LNCaP clone FGC (cell line): ENCODE results near the gene SART1.

Experiments used
- DNase-seq: peaks from one replicate; pipeline ENCODE4 v3.0.0-alpha.2; 2011; ENCODE audit warnings: low read depth
- H3K4me3 ChIP-seq: 2 replicates; pipeline ENCODE4 v1.5.1; 2011; ENCODE audit warnings: mild to moderate bottlenecking, low read depth, low read length, control low read depth
- TF ChIP-seq, protein P1 (sequence below): IDR thresholded peaks from 2 replicates; pipeline ENCODE4 v1.5.1; 2012; ENCODE audit warnings: mild to moderate bottlenecking; ENCODE audit not compliant: control insufficient read depth, insufficient read depth; ENCODE audit errors: extremely low read depth

SART1 gene

DNA sequence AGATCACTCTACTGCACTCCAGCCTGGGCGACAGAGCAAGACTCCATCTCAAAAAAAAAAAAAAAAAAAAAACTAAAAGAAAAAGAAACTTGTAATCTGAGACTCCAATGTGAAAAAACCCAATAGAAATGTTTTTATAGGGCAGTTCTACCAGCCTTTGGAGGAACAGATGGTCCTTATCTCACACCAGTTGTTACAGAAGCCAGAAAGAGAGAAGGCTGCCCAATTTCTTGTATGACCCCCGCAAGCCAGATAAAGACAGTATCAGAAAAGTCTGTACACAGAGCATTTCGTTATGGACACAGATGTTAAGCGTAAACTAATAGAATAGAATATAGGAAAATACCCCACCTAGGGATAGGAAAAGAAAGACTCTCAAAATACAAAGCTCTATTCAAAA lies 27.5 kb upstream of the SART1 start:
- no peak overlapping the region for H3K4me3 ChIP-seq
- TF ChIP-seq, protein P1, sequence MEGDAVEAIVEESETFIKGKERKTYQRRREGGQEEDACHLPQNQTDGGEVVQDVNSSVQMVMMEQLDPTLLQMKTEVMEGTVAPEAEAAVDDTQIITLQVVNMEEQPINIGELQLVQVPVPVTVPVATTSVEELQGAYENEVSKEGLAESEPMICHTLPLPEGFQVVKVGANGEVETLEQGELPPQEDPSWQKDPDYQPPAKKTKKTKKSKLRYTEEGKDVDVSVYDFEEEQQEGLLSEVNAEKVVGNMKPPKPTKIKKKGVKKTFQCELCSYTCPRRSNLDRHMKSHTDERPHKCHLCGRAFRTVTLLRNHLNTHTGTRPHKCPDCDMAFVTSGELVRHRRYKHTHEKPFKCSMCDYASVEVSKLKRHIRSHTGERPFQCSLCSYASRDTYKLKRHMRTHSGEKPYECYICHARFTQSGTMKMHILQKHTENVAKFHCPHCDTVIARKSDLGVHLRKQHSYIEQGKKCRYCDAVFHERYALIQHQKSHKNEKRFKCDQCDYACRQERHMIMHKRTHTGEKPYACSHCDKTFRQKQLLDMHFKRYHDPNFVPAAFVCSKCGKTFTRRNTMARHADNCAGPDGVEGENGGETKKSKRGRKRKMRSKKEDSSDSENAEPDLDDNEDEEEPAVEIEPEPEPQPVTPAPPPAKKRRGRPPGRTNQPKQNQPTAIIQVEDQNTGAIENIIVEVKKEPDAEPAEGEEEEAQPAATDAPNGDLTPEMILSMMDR, result no peak
- DNase-seq, result no peak

DNA sequence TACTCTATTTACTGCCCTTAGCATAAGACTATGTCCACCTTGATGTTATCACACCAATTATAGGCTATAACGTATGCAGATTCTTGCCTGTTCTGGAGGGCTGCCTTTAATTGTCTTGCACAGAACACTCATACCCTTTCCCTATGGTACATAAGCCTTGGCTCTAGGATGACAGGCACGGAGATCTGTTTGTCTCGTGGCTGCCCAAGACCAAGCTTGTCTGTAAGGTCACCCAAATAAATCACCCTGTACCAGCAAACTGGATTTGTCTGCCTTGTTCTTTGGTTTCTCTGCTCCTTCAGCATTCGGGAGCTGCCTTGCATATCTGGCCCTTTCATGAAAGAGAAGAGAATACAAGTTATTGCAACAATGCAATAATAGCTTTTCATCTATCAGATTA lies 23.8 kb upstream of the SART1 start:
- no peak for DNase-seq
- TF ChIP-seq, protein P1, result no peak
- H3K4me3 ChIP-seq, result no peak overlapping the region

GRCh38 chr11:65941720-65942310 lies 19.7 kb upstream of the SART1 start:
- TF ChIP-seq, protein P1, result no peak
- no peak overlapping the region for H3K4me3 ChIP-seq
- no peak for DNase-seq

- no peak for DNase-seq
- H3K4me3 ChIP-seq, result no peak overlapping the region
- TF ChIP-seq, protein P1, result no peak
Observed at GRCh38 chr11:65942531-65942930, 19.0 kb upstream of the SART1 start.

GRCh38 chr11:65944191-65944590 lies 17.3 kb upstream of the SART1 start:
- TF ChIP-seq, protein P1, result no peak
- DNase-seq, result no peak
- H3K4me3 ChIP-seq, result no peak overlapping the region

DNA sequence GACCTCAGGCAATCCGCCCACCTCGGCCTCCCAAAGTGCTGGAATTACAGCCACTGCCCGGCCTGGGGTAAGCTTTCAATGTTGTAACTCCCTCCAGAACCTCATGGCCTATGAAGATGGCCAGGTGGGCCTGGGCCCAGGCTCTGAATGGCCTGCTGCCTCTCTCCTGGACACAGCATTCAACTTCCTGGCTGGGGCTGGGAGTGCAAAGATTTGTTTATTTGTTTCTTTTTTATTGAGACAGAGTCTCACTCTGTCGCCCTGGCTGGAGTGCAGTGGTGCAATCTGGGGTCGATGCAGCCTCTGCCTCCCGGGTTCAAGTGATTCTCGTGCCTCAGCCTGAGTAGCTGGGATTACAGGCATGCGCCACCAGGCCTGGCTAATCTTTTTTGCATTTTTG lies 16.8 kb upstream of the SART1 start:
- TF ChIP-seq, protein P1, result no peak
- H3K4me3 ChIP-seq, result no peak overlapping the region
- DNase-seq, result no peak

GRCh38 chr11:65945430-65945911 lies 16.1 kb upstream of the SART1 start, which contains the start of gene TSGA10IP:
Gene TSGA10IP, plus strand, starts transcription at chr11:65945480. Its CDS starts 196 bp downstream, at chr11:65945676.
- no peak within 1 kb of the TSS for H3K4me3 ChIP-seq
- TF ChIP-seq, protein P1, result no peak
- DNase-seq, result no peak
